IMR-90 (cell line): ENCODE results near the gene IL18. TPM values are rescaled to one million over a fixed set of nuclear protein-coding genes. Genes with fewer than 3 reads are reported as not detected.

ENCODE experiments used
- ATAC-seq: fragments of 200-7000 bp; cut with Tn5 transposase; 2 replicates; pipeline ENCODE4 v1.9.1; 2020; ENCODE audit warnings: low read depth, mild to moderate bottlenecking, moderate library complexity
- BruUV-seq: library from RNA; stranded (reverse); fragments of 400-500 nt; replicated peaks from 2 replicates; lab custom pipeline; 2021; lab: Mats Ljungman, UMichigan
- CTCF ChIA-PET: fragments of 300-600 bp; formaldehyde crosslinking; extraction: SDS; loops from one replicate; lab custom pipeline; 2021; ENCODE audit warnings: antibody characterized with exemption; lab: Yijun Ruan, JAX
- POLR2A ChIA-PET: fragments of 300-600 bp; sonication (Branson Sonifier 250); formaldehyde crosslinking; loops from one replicate; lab custom pipeline; 2022; ENCODE audit warnings: antibody characterized with exemption; ENCODE audit not compliant: unreplicated experiment; lab: Charles Lee
- DNase-seq: peaks from one replicate; pipeline ENCODE4 v3.0.0; 2013
- H2AFZ ChIP-seq: replicated peaks from 2 replicates; pipeline ENCODE3; 2013; ENCODE audit warnings: low read length, mild to moderate bottlenecking; ENCODE audit not compliant: poor library complexity
- H2AK5ac ChIP-seq: 2 replicates; pipeline ENCODE4 v1.6.1; 2013; ENCODE audit warnings: low read depth, low read length, inconsistent platforms
- H2AK9ac ChIP-seq: replicated peaks from 2 replicates; pipeline ENCODE3; 2013; ENCODE audit warnings: mild to moderate bottlenecking, low read depth, low read length, moderate library complexity; ENCODE audit not compliant: poor library complexity
- H2BK120ac ChIP-seq: 2 replicates; pipeline ENCODE4 v1.6.1; 2013; ENCODE audit warnings: low read depth, low read length, inconsistent platforms
- H2BK15ac ChIP-seq: 3 replicates; pipeline ENCODE4 v1.6.1; 2013; ENCODE audit warnings: low read depth, low read length, inconsistent platforms
- H2BK20ac ChIP-seq: 2 replicates; pipeline ENCODE4 v1.6.1; 2013; ENCODE audit warnings: low read depth, mild to moderate bottlenecking, inconsistent platforms, low read length, moderate library complexity
- H2BK5ac ChIP-seq: 2 replicates; pipeline ENCODE4 v1.6.1; 2013; ENCODE audit warnings: mild to moderate bottlenecking, low read depth, low read length, inconsistent platforms; ENCODE audit not compliant: poor library complexity, severe bottlenecking
- H3K14ac ChIP-seq: replicated peaks from 2 replicates; pipeline ENCODE4 v1.6.1; 2013; ENCODE audit warnings: low read depth, low read length, inconsistent platforms
- H3K18ac ChIP-seq: 2 replicates; pipeline ENCODE4 v1.6.1; 2013; ENCODE audit warnings: low read depth, low read length, control low read depth
- H3K23ac ChIP-seq: 2 replicates; pipeline ENCODE4 v1.6.1; 2013; ENCODE audit warnings: low read depth, low read length, inconsistent platforms
- H3K27ac ChIP-seq: 2 replicates; pipeline ENCODE4 v1.5.1; 2013; ENCODE audit warnings: mild to moderate bottlenecking, control low read depth, low read length; ENCODE audit not compliant: insufficient read depth
- H3K27me3 ChIP-seq: 2 replicates; pipeline ENCODE4 v1.6.1; 2013; ENCODE audit warnings: low read length; ENCODE audit not compliant: control insufficient read depth, insufficient read depth
- H3K36me3 ChIP-seq: 2 replicates; pipeline ENCODE4 v1.6.1; 2013; ENCODE audit warnings: low read length, mixed read lengths; ENCODE audit not compliant: control insufficient read depth, insufficient read depth
- H3K4ac ChIP-seq: 2 replicates; pipeline ENCODE4 v1.6.1; 2013; ENCODE audit warnings: low read depth, low read length, inconsistent platforms
- H3K4me1 ChIP-seq: 2 replicates; pipeline ENCODE4 v1.6.1; 2013; ENCODE audit warnings: low read length, mixed read lengths; ENCODE audit not compliant: control insufficient read depth, insufficient read depth
- H3K4me2 ChIP-seq: 2 replicates; pipeline ENCODE4 v1.6.1; 2013; ENCODE audit warnings: low read depth, mild to moderate bottlenecking, control low read depth, low read length, moderate library complexity
- H3K4me3 ChIP-seq: 2 replicates; pipeline ENCODE4 v1.5.1; 2013; ENCODE audit warnings: low read depth, mild to moderate bottlenecking, control low read depth, low read length, moderate library complexity; ENCODE audit not compliant: insufficient read depth
- H3K56ac ChIP-seq: 2 replicates; pipeline ENCODE4 v1.6.1; 2013; ENCODE audit warnings: low read length, inconsistent platforms; ENCODE audit not compliant: insufficient read depth; ENCODE audit errors: extremely low read depth
- H3K79me1 ChIP-seq, 2 experiments: 2 replicates each; pipeline ENCODE4 v1.6.1; 2013; ENCODE audit warnings: low read length in 2 of 2, inconsistent platforms in 1 of 2, low read depth in 1 of 2
- H3K9ac ChIP-seq: 2 replicates; pipeline ENCODE4 v1.6.1; 2013; ENCODE audit warnings: low read depth, low read length, control low read depth
- H3K9me1 ChIP-seq: 2 replicates; pipeline ENCODE4 v1.6.1; 2013; ENCODE audit warnings: low read length, inconsistent platforms; ENCODE audit not compliant: insufficient read depth
- H3K9me3 ChIP-seq: 2 replicates; pipeline ENCODE4 v1.6.1; 2013; ENCODE audit warnings: low read length; ENCODE audit not compliant: control insufficient read depth, insufficient read depth
- H4K20me1 ChIP-seq: 2 replicates; pipeline ENCODE4 v1.6.1; 2013; ENCODE audit warnings: low read length, inconsistent platforms; ENCODE audit not compliant: insufficient read depth
- H4K5ac ChIP-seq: 2 replicates; pipeline ENCODE4 v1.6.1; 2013; ENCODE audit warnings: mild to moderate bottlenecking, low read depth, low read length, control low read depth
- H4K8ac ChIP-seq, 2 experiments: 2 replicates each; pipeline ENCODE4 v1.6.1; 2013; ENCODE audit warnings: low read depth in 2 of 2, low read length in 2 of 2, control low read depth in 1 of 2, inconsistent platforms in 1 of 2
- H4K91ac ChIP-seq: 2 replicates; pipeline ENCODE4 v1.6.1; 2013; ENCODE audit warnings: low read depth, low read length, inconsistent platforms; ENCODE audit not compliant: insufficient read depth
- BHLHE40 ChIP-seq: fragments of 150-350 bp; IDR thresholded peaks from 2 replicates; pipeline ENCODE4 v1.6.1; 2016; ENCODE audit warnings: mild to moderate bottlenecking, low read depth, low read length
- CTCF ChIP-seq: conservative IDR thresholded peaks from 2 replicates; pipeline ENCODE4 v1.5.1; 2012; ENCODE audit warnings: mild to moderate bottlenecking, low read depth, low read length, improper control_type of control experiment
- FOS ChIP-seq: fragments of 150-350 bp; IDR thresholded peaks from 2 replicates; pipeline ENCODE4 v1.6.1; 2016; ENCODE audit warnings: low read depth, low read length
- MAFK ChIP-seq: IDR thresholded peaks from 2 replicates; pipeline ENCODE4 v1.6.1; 2012; ENCODE audit warnings: low read depth, low read length, improper control_type of control experiment
- NFE2L2 ChIP-seq: fragments of 150-350 bp; IDR thresholded peaks from 2 replicates; pipeline ENCODE4 v1.6.1; 2016; ENCODE audit warnings: low read depth, mild to moderate bottlenecking, low read length
- POLR2A ChIP-seq: IDR thresholded peaks from 2 replicates; pipeline ENCODE4 v1.6.1; 2012; ENCODE audit warnings: mild to moderate bottlenecking, low read depth, low read length
- RAD21 ChIP-seq: IDR thresholded peaks from 2 replicates; pipeline ENCODE4 v1.6.1; 2012; ENCODE audit warnings: low read length, improper control_type of control experiment
- USF2 ChIP-seq: fragments of 150-350 bp; IDR thresholded peaks from 2 replicates; pipeline ENCODE4 v1.6.1; 2017; ENCODE audit warnings: mild to moderate bottlenecking, antibody characterized with exemption, low read length, low read depth
- dilution Hi-C: fragments of 300-500 bp; cut with HindIII; formaldehyde crosslinking; loops from one replicate; pipeline ENCODE4 v1.14.3; 2018; ENCODE audit warnings: low sequenced_read_pairs; ENCODE audit not compliant: unreplicated experiment
- in situ Hi-C: fragments of 300-500 bp; cut with MboI; formaldehyde crosslinking; loops from 3 replicates; pipeline ENCODE4 v1.14.3; 2019; ENCODE audit warnings: low sequenced_read_pairs, inconsistent platforms, mixed read lengths
- intact Hi-C: fragments of 100-400 bp; cut with micrococcal nuclease; formaldehyde crosslinking; loops from 2 replicates; pipeline ENCODE4 v1.10.0; 2022
- polyA plus RNA-seq, 3 experiments: library from polyadenylated mRNA; depleted of rRNA; stranded (reverse); fragments of >200 nt; gene quantifications; 2 replicates each; pipeline ENCODE4 v1.2.3, GENCODE V29; 2012; ENCODE audit warnings: low replicate concordance in 1 of 3
- total RNA-seq: library from RNA; depleted of rRNA; stranded (reverse); fragments of >200 nt; gene quantifications from 2 replicates; pipeline ENCODE4 v1.2.3, GENCODE V29; 2012

Gene IL18
- total and polyA plus RNA-seq, 2 of the 4 experiments (the other 2 are of a cell fraction): 0.54 to 0.96 TPM

- BruUV-seq: no TSS peak
- no peaks in the 10 kb centered on the region for H3K27me3 ChIP-seq
- H2BK15ac ChIP-seq: 0 out of 3 replicates have a peak overlapping the region, but pooled peaks have one; percentile 15
- no peak overlapping the region for H3K9ac ChIP-seq
- ATAC-seq: no peak
- no peak overlapping the region for H2BK5ac ChIP-seq
- 0 out of 2 replicates have a peak overlapping the region, but pooled peaks have one; percentile 2 for H3K4ac ChIP-seq
- dilution Hi-C loops (no loop called here), in situ Hi-C loops (loop anchor here (25.0 kb wide), 1 partner anchor 1325 kb away; no protein-coding TSS in a partner anchor), intact Hi-C loops (loop anchor here (5.0 to 10.0 kb wide), 3 partner anchors 35 to 1522 kb away; partner anchors contain the start of gene BCO2)
- ChIA-PET CTCF (interaction anchor here (1.4 kb wide), 2 partner anchors 67 to 99 kb away, joined by 4 to 5 read pairs; no protein-coding TSS in a partner anchor), POLR2A (no interaction called here)
- no peak overlapping the region for H2AFZ ChIP-seq
- H3K4me2 ChIP-seq: no peak overlapping the region
- peak overlapping the region; percentile 42; the same call in 1 of the 2 replicates for H2AK5ac ChIP-seq
- no peaks in the 10 kb centered on the region for H4K20me1 ChIP-seq
- H2BK120ac ChIP-seq: no peak overlapping the region; the same call in 1 of the 2 replicates
- H3K56ac ChIP-seq: no peak overlapping the region
- H2BK20ac ChIP-seq: no peak overlapping the region; the same call in 1 of the 2 replicates
- H3K9me1 ChIP-seq: peaks cover 9% of the 10 kb centered on the region
- no peak overlapping the region for H3K14ac ChIP-seq
- no peak for DNase-seq
- no peak overlapping the region for H2AK9ac ChIP-seq
- peak overlapping the region; percentile 5; the same call in 1 of the 2 replicates for H4K91ac ChIP-seq
- no peaks in the 10 kb centered on the region for H3K79me1 ChIP-seq
- peaks cover 18% of the 10 kb centered on the region for H3K4me1 ChIP-seq
- peak overlapping the region; percentile 69 for H3K18ac ChIP-seq
- H3K23ac ChIP-seq: no peak overlapping the region
- no peak overlapping the region for H3K27ac ChIP-seq
- H3K4me3 ChIP-seq: no peak overlapping the region
- H4K8ac ChIP-seq: 0 out of 4 replicates have a peak overlapping the region, but pooled peaks of 1 of the 2 experiments have one; percentile 2
- TF ChIP-seq POLR2A (no peak), NFE2L2 (no peak), BHLHE40 (no peak), FOS (no peak), USF2 (no peak), MAFK (no peak), CTCF (no peak), RAD21 (no peak)
- H3K36me3 ChIP-seq: no peaks in the 10 kb centered on the region
- no peaks in the 10 kb centered on the region for H3K9me3 ChIP-seq
- H4K5ac ChIP-seq: peak overlapping the region; percentile 73; the same call in 1 of the 2 replicates
Measured at GRCh38 chr11:112212710-112213109, 48.8 kb upstream of the IL18 start.
